ENCODE results near the gene ILF2.

ILF2 gene

GRCh38 chr1:153631047-153632022, 39.5 kb downstream of the ILF2 start:
- no peak overlapping the region for H3K27ac ChIP-seq (ENCODE audit: low read length)
- peaks cover 8% of the 10 kb centered on the region for H3K36me3 ChIP-seq (ENCODE audit: insufficient read depth, low read depth, low read length)
- H3K4me3 ChIP-seq (ENCODE audit: low read length) = no peak overlapping the region
- peaks cover 5% of the 10 kb centered on the region; the same call in 1 of the 2 replicates for H3K4me1 ChIP-seq (ENCODE audit: insufficient read depth, low read length)
- peaks cover 5% of the 10 kb centered on the region for H3K27me3 ChIP-seq (ENCODE audit: insufficient read depth, low read length)
- H3K9ac ChIP-seq (ENCODE audit: low read depth, low read length) = no peak overlapping the region
- H3K9me3 ChIP-seq (ENCODE audit: insufficient read depth, low read depth, low read length) = no peaks in the 10 kb centered on the region

GRCh38 chr1:153630384-153630783, 40.4 kb downstream of the ILF2 start:
- no peak overlapping the region for H3K4me3 ChIP-seq (ENCODE audit: low read length)
- peaks cover 6% of the 10 kb centered on the region for H3K27me3 ChIP-seq (ENCODE audit: insufficient read depth, low read length)
- H3K4me1 ChIP-seq (ENCODE audit: insufficient read depth, low read length) = peaks cover 7% of the 10 kb centered on the region; the same call in 1 of the 2 replicates
- no peak overlapping the region for H3K9ac ChIP-seq (ENCODE audit: low read depth, low read length)
- no peak overlapping the region for H3K27ac ChIP-seq (ENCODE audit: low read length)
- peaks cover 4% of the 10 kb centered on the region; the same call in 1 of the 2 replicates for H3K36me3 ChIP-seq (ENCODE audit: insufficient read depth, low read depth, low read length)
- no peaks in the 10 kb centered on the region for H3K9me3 ChIP-seq (ENCODE audit: insufficient read depth, low read depth, low read length)

GRCh38 chr1:153629971-153630370, 40.8 kb downstream of the ILF2 start:
- no peak overlapping the region for H3K27ac ChIP-seq (ENCODE audit: low read length)
- no peak overlapping the region for H3K9ac ChIP-seq (ENCODE audit: low read depth, low read length)
- peaks cover 8% of the 10 kb centered on the region; the same call in 1 of the 2 replicates for H3K36me3 ChIP-seq (ENCODE audit: insufficient read depth, low read depth, low read length)
- H3K4me3 ChIP-seq (ENCODE audit: low read length) = no peak overlapping the region
- peaks cover 6% of the 10 kb centered on the region for H3K27me3 ChIP-seq (ENCODE audit: insufficient read depth, low read length)
- H3K4me1 ChIP-seq (ENCODE audit: insufficient read depth, low read length) = peaks cover 7% of the 10 kb centered on the region; the same call in 1 of the 2 replicates
- no peaks in the 10 kb centered on the region for H3K9me3 ChIP-seq (ENCODE audit: insufficient read depth, low read depth, low read length)

- Histone ChIP-seq H3K4me1 (ENCODE audit: insufficient read depth, low read length) (peaks cover 7% of the 10 kb centered on the region; the same call in 1 of the 2 replicates), H3K27ac (ENCODE audit: low read length) (no peak overlapping the region), H3K4me3 (ENCODE audit: low read length) (no peak overlapping the region), H3K9ac (ENCODE audit: low read depth, low read length) (no peak overlapping the region), H3K9me3 (ENCODE audit: insufficient read depth, low read depth, low read length) (no peaks in the 10 kb centered on the region), H3K27me3 (ENCODE audit: insufficient read depth, low read length) (peaks cover 6% of the 10 kb centered on the region), H3K36me3 (ENCODE audit: insufficient read depth, low read depth, low read length) (peaks cover 9% of the 10 kb centered on the region; the same call in 1 of the 2 replicates)
These were observed 41.5 kb downstream of the ILF2 start for GRCh38 chr1:153629343-153629665.

- Histone ChIP-seq H3K27me3 (ENCODE audit: insufficient read depth, low read length) (peaks cover 6% of the 10 kb centered on the region), H3K4me1 (ENCODE audit: insufficient read depth, low read length) (peaks cover 9% of the 10 kb centered on the region; the same call in 1 of the 2 replicates), H3K27ac (ENCODE audit: low read length) (no peak overlapping the region), H3K36me3 (ENCODE audit: insufficient read depth, low read depth, low read length) (peaks cover 14% of the 10 kb centered on the region; the same call in 1 of the 2 replicates), H3K9ac (ENCODE audit: low read depth, low read length) (no peak overlapping the region), H3K4me3 (ENCODE audit: low read length) (no peak overlapping the region), H3K9me3 (ENCODE audit: insufficient read depth, low read depth, low read length) (no peaks in the 10 kb centered on the region)
These were observed 42.0 kb downstream of the ILF2 start for GRCh38 chr1:153628638-153629342.

GRCh38 chr1:153627715-153628626, 42.8 kb downstream of the ILF2 start, which contains the start of gene S100A1:
Gene S100A1 (plus strand): TSS chr1:153628434. CDS start chr1:153630522, 2,088 bp downstream.
- H3K27me3 ChIP-seq (ENCODE audit: insufficient read depth, low read length) = peaks cover 6% of the 10 kb centered on the region
- H3K9me3 ChIP-seq (ENCODE audit: insufficient read depth, low read depth, low read length) = no peaks in the 10 kb centered on the region
- peak within 1 kb of the TSS; percentile 82 for H3K4me3 ChIP-seq (ENCODE audit: low read length)
- peaks cover 17% of the 10 kb centered on the region; the same call in 1 of the 2 replicates for H3K36me3 ChIP-seq (ENCODE audit: insufficient read depth, low read depth, low read length)
- peaks cover 17% of the 10 kb centered on the region for H3K4me1 ChIP-seq (ENCODE audit: insufficient read depth, low read length)
- no peak within 1 kb of the TSS for H3K27ac ChIP-seq (ENCODE audit: low read length)
- H3K9ac ChIP-seq (ENCODE audit: low read depth, low read length) = peak within 1 kb of the TSS; percentile 83

GRCh38 chr1:153626904-153627714, 43.7 kb downstream of the ILF2 start, which contains the start of gene S100A13:
Gene S100A13 (minus strand): TSS chr1:153627505. CDS start chr1:153626472, 1,033 bp downstream.
- peak within 1 kb of the TSS; percentile 82 for H3K4me3 ChIP-seq (ENCODE audit: low read length)
- H3K9me3 ChIP-seq (ENCODE audit: insufficient read depth, low read depth, low read length) = no peaks in the 10 kb centered on the region
- H3K36me3 ChIP-seq (ENCODE audit: insufficient read depth, low read depth, low read length) = peaks cover 24% of the 10 kb centered on the region
- peak within 1 kb of the TSS; percentile 83 for H3K9ac ChIP-seq (ENCODE audit: low read depth, low read length)
- peaks cover 6% of the 10 kb centered on the region for H3K27me3 ChIP-seq (ENCODE audit: insufficient read depth, low read length)
- no peak within 1 kb of the TSS for H3K27ac ChIP-seq (ENCODE audit: low read length)
- peaks cover 20% of the 10 kb centered on the region for H3K4me1 ChIP-seq (ENCODE audit: insufficient read depth, low read length)

- Histone ChIP-seq H3K9me3 (ENCODE audit: insufficient read depth, low read depth, low read length) (no peaks in the 10 kb centered on the region), H3K4me3 (ENCODE audit: low read length) (peak overlapping the region; percentile 82), H3K4me1 (ENCODE audit: insufficient read depth, low read length) (peaks cover 20% of the 10 kb centered on the region), H3K27ac (ENCODE audit: low read length) (no peak overlapping the region), H3K27me3 (ENCODE audit: insufficient read depth, low read length) (peaks cover 6% of the 10 kb centered on the region), H3K36me3 (ENCODE audit: insufficient read depth, low read depth, low read length) (peaks cover 29% of the 10 kb centered on the region), H3K9ac (ENCODE audit: low read depth, low read length) (peak overlapping the region; percentile 83; the same call in 1 of the 2 replicates)
These were observed 44.3 kb downstream of the ILF2 start for GRCh38 chr1:153626477-153626903.

- Histone ChIP-seq H3K4me3 (ENCODE audit: low read length) (no peak overlapping the region), H3K27me3 (ENCODE audit: insufficient read depth, low read length) (peaks cover 6% of the 10 kb centered on the region), H3K9me3 (ENCODE audit: insufficient read depth, low read depth, low read length) (no peaks in the 10 kb centered on the region), H3K36me3 (ENCODE audit: insufficient read depth, low read depth, low read length) (peaks cover 38% of the 10 kb centered on the region), H3K9ac (ENCODE audit: low read depth, low read length) (no peak overlapping the region), H3K27ac (ENCODE audit: low read length) (no peak overlapping the region), H3K4me1 (ENCODE audit: insufficient read depth, low read length) (peaks cover 20% of the 10 kb centered on the region)
These were observed 45.7 kb downstream of the ILF2 start for GRCh38 chr1:153624965-153625611.

- peaks cover 42% of the 10 kb centered on the region for H3K36me3 ChIP-seq (ENCODE audit: insufficient read depth, low read depth, low read length)
- H3K9me3 ChIP-seq (ENCODE audit: insufficient read depth, low read depth, low read length) = no peaks in the 10 kb centered on the region
- peak overlapping the region; percentile 15; the same call in 1 of the 2 replicates for H3K9ac ChIP-seq (ENCODE audit: low read depth, low read length)
- H3K4me3 ChIP-seq (ENCODE audit: low read length) = no peak overlapping the region
- peaks cover 20% of the 10 kb centered on the region for H3K4me1 ChIP-seq (ENCODE audit: insufficient read depth, low read length)
- H3K27ac ChIP-seq (ENCODE audit: low read length) = no peak overlapping the region
- H3K27me3 ChIP-seq (ENCODE audit: insufficient read depth, low read length) = peaks cover 6% of the 10 kb centered on the region
These were observed 47.7 kb downstream of the ILF2 start for GRCh38 chr1:153623101-153623500.
